HepG2 (cell line): Measurements from ENCODE around the gene FAM20A. TPM values are rescaled to one million over a fixed set of nuclear protein-coding genes. Genes with fewer than 3 reads are reported as not detected.

Source experiments
- BCL6 ChIP-seq: IDR thresholded peaks from 2 replicates; pipeline ENCODE4 v1.6.1; 2016; ENCODE audit warnings: missing genetic modification reagents, missing compliant biosample characterization
- CHD2 ChIP-seq: IDR thresholded peaks from 2 replicates; pipeline ENCODE4 v1.6.1; 2011; ENCODE audit warnings: low read depth, low read length, improper control_type of control experiment
- FOXO1 ChIP-seq: sonication (generic); formaldehyde crosslinking; IDR thresholded peaks from 2 replicates; pipeline ENCODE4 v1.4.0; 2020; ENCODE audit warnings: missing genetic modification reagents
- JUNB ChIP-seq: sonication (generic); formaldehyde crosslinking; IDR thresholded peaks from 2 replicates; pipeline ENCODE4 v1.8.0; 2022; ENCODE audit warnings: missing genetic modification reagents, mild to moderate bottlenecking, borderline replicate concordance
- KDM1A ChIP-seq: IDR thresholded peaks from 2 replicates; pipeline ENCODE4 v1.6.1; 2016; ENCODE audit warnings: missing compliant biosample characterization
- KLF13 ChIP-seq: sonication (generic); formaldehyde crosslinking; IDR thresholded peaks from 2 replicates; pipeline ENCODE4 v1.4.0; 2020; ENCODE audit warnings: mild to moderate bottlenecking, missing genetic modification reagents
- KLF9 ChIP-seq: IDR thresholded peaks from 2 replicates; pipeline ENCODE4 v1.6.1; 2016; ENCODE audit warnings: low read depth
- MAX ChIP-seq: IDR thresholded peaks from 2 replicates; pipeline ENCODE4 v1.6.1; 2012; ENCODE audit warnings: inconsistent platforms
- NFE2 ChIP-seq: sonication (generic); formaldehyde crosslinking; IDR thresholded peaks from 2 replicates; pipeline ENCODE4 v1.4.0; 2020; ENCODE audit warnings: missing genetic modification reagents
- NFKBIZ ChIP-seq: IDR thresholded peaks from 2 replicates; pipeline ENCODE4 v1.6.1; 2018; ENCODE audit warnings: missing genetic modification reagents, missing compliant biosample characterization
- RELA ChIP-seq: sonication (generic); formaldehyde crosslinking; IDR thresholded peaks from 2 replicates; pipeline ENCODE4 v1.4.0; 2020; ENCODE audit warnings: missing genetic modification reagents
- SAP130 ChIP-seq: IDR thresholded peaks from 2 replicates; pipeline ENCODE4 v1.6.1; 2016; ENCODE audit warnings: low read depth
- SATB2 ChIP-seq: sonication (generic); formaldehyde crosslinking; IDR thresholded peaks from 2 replicates; pipeline ENCODE4 v1.5.0; 2020; ENCODE audit warnings: missing genetic modification reagents
- SYNCRIP ChIP-seq: fragments of 200-400 bp; formaldehyde crosslinking; IDR thresholded peaks from 2 replicates; pipeline ENCODE4 v1.6.1; 2018; ENCODE audit warnings: mild to moderate bottlenecking, low read depth, low read length; ENCODE audit not compliant: insufficient read depth
- THAP11 ChIP-seq: IDR thresholded peaks from 2 replicates; pipeline ENCODE4 v1.6.1; 2016; ENCODE audit warnings: missing biosample characterization, missing genetic modification reagents
- ZFX ChIP-seq: sonication (generic); formaldehyde crosslinking; IDR thresholded peaks from 2 replicates; pipeline ENCODE4 v1.4.0; 2020; ENCODE audit warnings: mild to moderate bottlenecking, low read depth, missing genetic modification reagents, moderate library complexity
- ZKSCAN1 ChIP-seq: fragments of 150-350 bp; IDR thresholded peaks from 2 replicates; pipeline ENCODE4 v1.6.1; 2014; ENCODE audit warnings: low read length
- ZMAT3 ChIP-seq: sonication (generic); formaldehyde crosslinking; conservative IDR thresholded peaks from 2 replicates; pipeline ENCODE4 v1.7.0; 2021; ENCODE audit warnings: missing genetic modification reagents
- ZNF205 ChIP-seq: IDR thresholded peaks from 2 replicates; pipeline ENCODE4 v1.6.1; 2018; ENCODE audit warnings: missing biosample characterization, missing genetic modification reagents
- ZNF24 ChIP-seq: fragments of 450-650 bp; IDR thresholded peaks from 2 replicates; pipeline ENCODE4 v1.6.1; 2017; ENCODE audit warnings: antibody characterized with exemption, mild to moderate bottlenecking
- ZNF432 ChIP-seq: sonication (generic); formaldehyde crosslinking; IDR thresholded peaks from 2 replicates; pipeline ENCODE4 v1.5.0; 2020; ENCODE audit warnings: missing genetic modification reagents, mild to moderate bottlenecking, borderline replicate concordance
- ZNF543 ChIP-seq: sonication (generic); formaldehyde crosslinking; IDR thresholded peaks from 2 replicates; pipeline ENCODE4 v1.4.0; 2020; ENCODE audit warnings: mild to moderate bottlenecking, missing genetic modification reagents
- ZNF749 ChIP-seq: sonication (generic); formaldehyde crosslinking; IDR thresholded peaks from 2 replicates; pipeline ENCODE4 v1.8.0; 2022; ENCODE audit warnings: mild to moderate bottlenecking, missing genetic modification reagents, moderate library complexity, borderline replicate concordance
- polyA plus RNA-seq, 8 experiments: library from polyadenylated mRNA; depleted of rRNA in 3 of 8; stranded (reverse) in 7 of 8; unstranded in 1 of 8; fragments of >200 nt; fragmentation: Illumina TruSeq in 4 of 8; extraction: Trizol in 4 of 8; gene quantifications; 2 replicates each; pipeline versions ENCODE4 v1.2.1 to v1.2.3, GENCODE V29; 2011 to 2016; ENCODE audit warnings: low read depth in 4 of 8, missing spikeins in 1 of 8, mixed read lengths in 1 of 8; ENCODE audit not compliant: insufficient read depth in 1 of 8
- total RNA-seq, 5 experiments: library from RNA; depleted of rRNA; stranded (reverse); fragments of >200 nt; fragmentation: Illumina TruSeq; extraction: Trizol; gene quantifications; 2 replicates each; pipeline ENCODE4 v1.2.3, GENCODE V29; 2016; ENCODE audit warnings: low read depth in 1 of 5
- TF ChIP-seq, protein P1 (sequence below): sonication (generic); formaldehyde crosslinking; IDR thresholded peaks from 2 replicates; pipeline ENCODE4 v1.5.1; 2020; ENCODE audit warnings: mild to moderate bottlenecking, missing genetic modification reagents, moderate library complexity
- TF ChIP-seq, protein P2 (sequence below): sonication (generic); formaldehyde crosslinking; IDR thresholded peaks from 2 replicates; pipeline ENCODE4 v1.5.1; 2020; ENCODE audit warnings: missing genetic modification reagents, mild to moderate bottlenecking, borderline replicate concordance
- TF ChIP-seq, protein P3 (sequence below): sonication (generic); formaldehyde crosslinking; IDR thresholded peaks from 2 replicates; pipeline ENCODE4 v1.5.0; 2020; ENCODE audit warnings: mild to moderate bottlenecking, missing genetic modification reagents, borderline replicate concordance

FAM20A gene
- total and polyA plus RNA-seq, 2 of the 13 experiments (the other 11 are each of a cell fraction or from before 2014, with no cell fraction given) = 9.3 to 20.7 TPM

- TF ChIP-seq, protein P1, sequence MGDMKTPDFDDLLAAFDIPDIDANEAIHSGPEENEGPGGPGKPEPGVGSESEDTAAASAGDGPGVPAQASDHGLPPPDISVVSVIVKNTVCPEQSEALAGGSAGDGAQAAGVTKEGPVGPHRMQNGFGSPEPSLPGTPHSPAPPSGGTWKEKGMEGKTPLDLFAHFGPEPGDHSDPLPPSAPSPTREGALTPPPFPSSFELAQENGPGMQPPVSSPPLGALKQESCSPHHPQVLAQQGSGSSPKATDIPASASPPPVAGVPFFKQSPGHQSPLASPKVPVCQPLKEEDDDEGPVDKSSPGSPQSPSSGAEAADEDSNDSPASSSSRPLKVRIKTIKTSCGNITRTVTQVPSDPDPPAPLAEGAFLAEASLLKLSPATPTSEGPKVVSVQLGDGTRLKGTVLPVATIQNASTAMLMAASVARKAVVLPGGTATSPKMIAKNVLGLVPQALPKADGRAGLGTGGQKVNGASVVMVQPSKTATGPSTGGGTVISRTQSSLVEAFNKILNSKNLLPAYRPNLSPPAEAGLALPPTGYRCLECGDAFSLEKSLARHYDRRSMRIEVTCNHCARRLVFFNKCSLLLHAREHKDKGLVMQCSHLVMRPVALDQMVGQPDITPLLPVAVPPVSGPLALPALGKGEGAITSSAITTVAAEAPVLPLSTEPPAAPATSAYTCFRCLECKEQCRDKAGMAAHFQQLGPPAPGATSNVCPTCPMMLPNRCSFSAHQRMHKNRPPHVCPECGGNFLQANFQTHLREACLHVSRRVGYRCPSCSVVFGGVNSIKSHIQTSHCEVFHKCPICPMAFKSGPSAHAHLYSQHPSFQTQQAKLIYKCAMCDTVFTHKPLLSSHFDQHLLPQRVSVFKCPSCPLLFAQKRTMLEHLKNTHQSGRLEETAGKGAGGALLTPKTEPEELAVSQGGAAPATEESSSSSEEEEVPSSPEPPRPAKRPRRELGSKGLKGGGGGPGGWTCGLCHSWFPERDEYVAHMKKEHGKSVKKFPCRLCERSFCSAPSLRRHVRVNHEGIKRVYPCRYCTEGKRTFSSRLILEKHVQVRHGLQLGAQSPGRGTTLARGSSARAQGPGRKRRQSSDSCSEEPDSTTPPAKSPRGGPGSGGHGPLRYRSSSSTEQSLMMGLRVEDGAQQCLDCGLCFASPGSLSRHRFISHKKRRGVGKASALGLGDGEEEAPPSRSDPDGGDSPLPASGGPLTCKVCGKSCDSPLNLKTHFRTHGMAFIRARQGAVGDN (CRISPR knock-in tag) = peak; percentile 46; the same call in 1 of the 2 replicates
- TF ChIP-seq MAX (no peak; the same call in 1 of the 2 replicates), ZMAT3 (CRISPR knock-in tag) (no peak), NFE2 (CRISPR knock-in tag) (no peak), ZNF432 (CRISPR knock-in tag) (no peak), THAP11 (CRISPR knock-in tag) (peak; percentile 53; the same call in 1 of the 2 replicates), RELA (CRISPR knock-in tag) (no peak), KLF13 (CRISPR knock-in tag) (no peak), KLF9 (CRISPR knock-in tag) (0 out of 2 replicates have a peak, but pooled peaks have one; percentile 56), ZNF543 (CRISPR knock-in tag) (peak; percentile 36; the same call in 1 of the 2 replicates), ZNF24 (no peak), ZKSCAN1 (0 out of 2 replicates have a peak, but pooled peaks have one; percentile 10), SAP130 (peak; percentile 74; the same call in 1 of the 2 replicates), SYNCRIP (no peak), BCL6 (CRISPR knock-in tag) (no peak), KDM1A (CRISPR knock-in tag) (no peak), JUNB (CRISPR knock-in tag) (no peak), ZNF205 (CRISPR knock-in tag) (0 out of 2 replicates have a peak, but pooled peaks have one; percentile 55), ZNF749 (CRISPR knock-in tag) (no peak), CHD2 (no peak), NFKBIZ (CRISPR knock-in tag) (peak; percentile 78), ZFX (CRISPR knock-in tag) (peak; percentile 31; the same call in 1 of the 2 replicates), SATB2 (CRISPR knock-in tag) (no peak), FOXO1 (CRISPR knock-in tag) (peak; percentile 74)
- TF ChIP-seq, protein P2, sequence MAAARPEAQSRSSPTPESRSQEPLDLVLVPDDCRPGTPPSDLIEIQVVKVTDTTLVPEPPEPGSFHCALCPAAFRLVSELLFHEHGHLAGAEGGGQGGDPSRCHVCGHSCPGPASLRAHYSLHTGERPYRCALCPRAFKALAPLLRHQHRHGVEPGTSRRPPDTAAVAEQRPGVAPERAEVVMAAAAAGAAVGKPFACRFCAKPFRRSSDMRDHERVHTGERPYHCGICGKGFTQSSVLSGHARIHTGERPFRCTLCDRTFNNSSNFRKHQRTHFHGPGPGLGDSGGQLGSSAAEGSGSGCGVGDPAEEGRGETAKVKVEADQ (CRISPR knock-in tag) = peak; percentile 89
- TF ChIP-seq, protein P3, sequence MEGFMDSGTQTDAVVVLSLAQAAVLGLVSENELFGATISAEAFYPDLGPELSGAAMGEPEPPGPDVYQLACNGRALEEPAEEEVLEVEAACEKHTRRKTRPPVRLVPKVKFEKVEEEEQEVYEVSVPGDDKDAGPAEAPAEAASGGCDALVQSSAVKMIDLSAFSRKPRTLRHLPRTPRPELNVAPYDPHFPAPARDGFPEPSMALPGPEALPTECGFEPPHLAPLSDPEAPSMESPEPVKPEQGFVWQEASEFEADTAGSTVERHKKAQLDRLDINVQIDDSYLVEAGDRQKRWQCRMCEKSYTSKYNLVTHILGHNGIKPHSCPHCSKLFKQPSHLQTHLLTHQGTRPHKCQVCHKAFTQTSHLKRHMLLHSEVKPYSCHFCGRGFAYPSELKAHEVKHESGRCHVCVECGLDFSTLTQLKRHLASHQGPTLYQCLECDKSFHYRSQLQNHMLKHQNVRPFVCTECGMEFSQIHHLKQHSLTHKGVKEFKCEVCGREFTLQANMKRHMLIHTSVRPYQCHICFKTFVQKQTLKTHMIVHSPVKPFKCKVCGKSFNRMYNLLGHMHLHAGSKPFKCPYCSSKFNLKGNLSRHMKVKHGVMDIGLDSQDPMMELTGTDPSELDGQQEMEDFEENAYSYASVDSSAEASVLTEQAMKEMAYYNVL = no peak
Observed at GRCh38 chr17:68613739-68614298, 12.7 kb upstream of the FAM20A start (continued).
